Activated T-cell treated with anti-CD3 and anti-CD28 coated beads, Interleukin-2, amount 50 U/mL, for 72 hours (primary cell): Measurements from ENCODE around the gene ABTB1. TPM values are rescaled to one million over a fixed set of nuclear protein-coding genes. Genes with fewer than 3 reads are reported as not detected.

Experiments
- ATAC-seq, 2 donors: fragments of 150-1000 bp; cut with Tn5 transposase; replicated peaks in 1 of 2; 2 replicates each; pipeline ENCODE4 v1.10.0; 2021; ENCODE audit warnings: moderate library complexity in 2 of 2, mild to moderate bottlenecking in 1 of 2
- DNase-seq, 2 donors: peaks; one replicate each; pipeline ENCODE4 v3.0.0; 2021 to 2022; ENCODE audit warnings: mixed read lengths in 1 of 2
- H3K27ac Mint-ChIP-seq: one replicate; pipeline ENCODE4 v1.8.0; 2022; ENCODE audit warnings: mild to moderate bottlenecking, moderate library complexity, mixed read lengths
- H3K27me3 Mint-ChIP-seq: one replicate; pipeline ENCODE4 v1.8.0; 2022; ENCODE audit warnings: low read depth, mixed read lengths
- H3K36me3 Mint-ChIP-seq, 2 donors: one replicate each; pipeline ENCODE4 v1.8.0; 2022; ENCODE audit warnings: mixed read lengths in 2 of 2, mild to moderate bottlenecking in 1 of 2; ENCODE audit not compliant: insufficient read depth in 2 of 2
- H3K4me1 Mint-ChIP-seq: one replicate; pipeline ENCODE4 v1.8.0; 2022; ENCODE audit warnings: low read depth, mixed read lengths
- H3K4me3 Mint-ChIP-seq, 2 donors: one replicate each; pipeline ENCODE4 v1.8.0; 2022; ENCODE audit warnings: mild to moderate bottlenecking in 2 of 2, mixed read lengths in 2 of 2, moderate library complexity in 2 of 2
- H3K9me3 Mint-ChIP-seq, 2 donors: one replicate each; pipeline ENCODE4 v1.8.0; 2022; ENCODE audit warnings: mixed read lengths in 2 of 2
- total RNA-seq, 2 donors: library from RNA; stranded (reverse); gene quantifications; one replicate each; pipeline ENCODE4 v1.2.3, GENCODE V29; 2022

ABTB1 gene
- total RNA-seq, 2 donors from 2014 or later: 24.1 to 27.0 TPM

DNA sequence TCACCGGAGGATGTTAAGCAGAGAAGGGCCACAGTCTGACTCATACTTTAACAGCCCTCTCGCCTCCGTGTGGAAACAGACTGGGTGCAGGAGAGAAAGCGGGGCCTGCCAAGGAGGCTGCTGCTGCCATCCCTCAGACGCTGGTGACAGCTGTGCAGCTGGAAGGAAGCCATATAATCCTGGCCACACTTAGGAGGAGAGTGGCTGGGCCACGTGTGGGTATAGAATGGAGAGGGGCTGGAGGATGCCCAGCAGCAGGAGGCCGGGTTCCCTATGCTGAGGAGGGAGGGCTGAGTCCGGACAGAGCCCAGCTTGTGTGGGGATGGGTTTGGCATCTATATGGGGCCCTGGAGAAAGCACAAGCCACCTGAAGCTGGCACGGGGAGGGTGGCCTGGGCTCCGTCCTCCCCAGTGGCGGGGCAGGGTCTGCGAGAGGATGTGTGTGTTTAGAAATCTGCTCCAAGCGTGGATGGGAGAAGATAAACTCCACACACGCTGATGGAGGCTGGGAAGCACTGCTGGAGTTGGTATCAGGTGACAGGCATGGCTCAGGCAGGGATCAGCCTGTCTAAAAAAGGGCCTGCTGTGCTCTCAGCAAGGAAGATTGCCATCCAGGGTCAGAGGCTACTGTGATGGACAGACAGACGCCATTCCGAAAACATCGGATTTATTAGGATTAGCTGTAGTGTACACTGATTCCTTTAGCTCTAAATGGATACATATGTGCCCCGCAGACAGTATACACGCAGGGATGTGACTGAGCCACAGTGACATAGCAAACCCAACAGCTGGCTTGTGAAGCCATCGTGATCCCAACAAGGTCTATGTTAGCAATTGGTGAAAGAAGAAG is 15.9 kb downstream of the ABTB1 start:
- no peak overlapping the region for H3K27ac Mint-ChIP-seq
- no peaks in the 10 kb centered on the region for H3K27me3 Mint-ChIP-seq

DNA sequence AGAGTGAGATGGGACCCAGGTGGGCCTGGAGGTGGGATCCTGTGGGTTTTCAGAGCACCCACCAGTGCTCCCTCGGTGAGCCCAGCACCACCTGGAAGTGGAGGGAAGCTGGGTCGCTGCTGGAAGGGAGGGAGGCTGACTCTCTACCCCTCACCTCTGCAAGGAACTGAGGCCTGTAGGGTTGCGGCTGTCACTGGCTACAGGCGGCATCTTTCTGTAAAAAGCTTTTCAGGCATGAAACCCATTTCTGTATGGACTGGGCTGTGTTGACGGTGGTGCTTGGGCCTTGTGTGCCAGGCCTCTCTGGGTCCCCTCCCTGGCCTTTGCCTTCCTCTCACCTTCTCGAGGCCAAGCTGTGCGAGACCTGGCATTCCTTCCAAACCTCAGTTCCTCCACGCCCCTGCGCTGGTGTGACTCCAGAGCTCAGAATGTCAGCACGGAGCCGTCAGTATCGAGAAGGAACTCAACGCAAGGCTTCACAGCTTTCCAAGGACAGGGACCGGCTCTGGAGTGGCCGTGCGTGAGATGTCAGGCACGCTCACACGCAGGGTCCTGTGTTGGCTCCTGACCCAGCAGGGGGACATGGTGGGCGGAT is 16.6 kb downstream of the ABTB1 start:
- Mint-ChIP-seq H3K27me3 (no peaks in the 10 kb centered on the region), H3K9me3 (no peaks in the 10 kb centered on the region), H3K36me3 (no peaks in the 10 kb centered on the region), H3K27ac (no peak overlapping the region), H3K4me1 (no peaks in the 10 kb centered on the region), H3K4me3 (no peak overlapping the region)
- DNase-seq (no peak), ATAC-seq (no peak)

More for the DNA sequence above, 15.9 kb downstream of the ABTB1 start:
- Mint-ChIP-seq H3K4me1 (peaks cover 3% of the 10 kb centered on the region), H3K9me3 (no peaks in the 10 kb centered on the region), H3K4me3 (no peak overlapping the region), H3K36me3 (no peaks in the 10 kb centered on the region)
- ATAC-seq (no peak), DNase-seq (no peak)

DNA sequence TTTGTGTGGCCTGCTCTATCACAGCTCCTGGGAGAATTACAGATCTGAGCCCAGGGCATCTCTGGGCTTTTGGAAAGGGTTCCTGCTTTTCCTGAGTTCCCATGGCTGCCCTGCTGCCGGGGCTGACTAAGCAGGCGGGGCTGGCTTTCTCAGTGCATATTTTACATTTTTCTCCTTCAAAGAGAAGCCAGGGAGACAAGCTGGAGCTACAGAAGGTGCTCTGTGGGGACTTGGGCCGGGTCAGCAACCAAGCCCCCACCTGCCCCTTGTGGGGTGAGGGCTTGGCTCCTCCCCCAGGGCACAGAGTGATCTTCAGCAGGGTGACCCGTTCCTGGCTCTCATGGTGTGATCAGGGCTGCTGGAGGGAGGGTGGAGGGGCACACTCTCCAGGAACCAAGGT is 17.4 kb downstream of the ABTB1 start:
- ATAC-seq (no peak), DNase-seq (no peak)
- Mint-ChIP-seq H3K4me1 (no peaks in the 10 kb centered on the region), H3K27ac (no peak overlapping the region), H3K36me3 (no peaks in the 10 kb centered on the region), H3K27me3 (no peaks in the 10 kb centered on the region), H3K9me3 (no peaks in the 10 kb centered on the region), H3K4me3 (no peak overlapping the region)

DNA sequence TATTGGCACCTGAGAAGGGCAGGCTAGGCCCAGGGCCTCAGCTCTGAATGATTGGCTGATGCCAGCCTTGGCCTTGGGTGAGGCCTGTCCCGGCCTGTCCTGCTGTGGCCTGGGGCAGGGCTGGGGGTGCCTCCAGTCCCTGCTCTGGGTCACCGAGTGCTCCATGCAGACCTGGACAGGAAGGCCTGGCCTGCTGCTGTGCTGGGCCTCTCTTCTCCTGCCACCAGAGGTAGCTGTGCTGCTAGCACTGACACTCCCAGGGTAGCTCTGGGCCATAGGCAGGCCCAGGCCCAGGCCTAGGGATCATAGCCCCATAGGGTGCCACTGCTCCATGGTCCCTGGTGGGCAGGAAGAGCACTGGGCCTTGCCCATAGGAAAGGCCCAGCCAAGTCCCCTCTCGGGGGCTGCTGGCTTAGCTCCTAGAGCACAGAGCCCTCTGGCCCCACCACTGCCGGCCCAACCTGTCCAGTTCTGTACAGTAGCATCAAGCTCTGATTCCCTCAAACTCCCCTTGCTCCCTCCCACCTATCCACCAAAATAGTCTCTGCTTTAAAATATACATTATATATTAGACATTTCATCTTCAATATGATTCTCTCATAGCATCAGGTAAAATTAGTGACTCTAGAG is 18.2 kb downstream of the ABTB1 start:
- DNase-seq (no peak), ATAC-seq (peak; percentile 47 to 61)
- H3K9me3 Mint-ChIP-seq: no peaks in the 10 kb centered on the region
- no peak overlapping the region for H3K27ac Mint-ChIP-seq
- no peaks in the 10 kb centered on the region for H3K27me3 Mint-ChIP-seq
- H3K36me3 Mint-ChIP-seq: no peaks in the 10 kb centered on the region
- H3K4me3 Mint-ChIP-seq: no peak overlapping the region
- H3K4me1 Mint-ChIP-seq: no peaks in the 10 kb centered on the region

DNA sequence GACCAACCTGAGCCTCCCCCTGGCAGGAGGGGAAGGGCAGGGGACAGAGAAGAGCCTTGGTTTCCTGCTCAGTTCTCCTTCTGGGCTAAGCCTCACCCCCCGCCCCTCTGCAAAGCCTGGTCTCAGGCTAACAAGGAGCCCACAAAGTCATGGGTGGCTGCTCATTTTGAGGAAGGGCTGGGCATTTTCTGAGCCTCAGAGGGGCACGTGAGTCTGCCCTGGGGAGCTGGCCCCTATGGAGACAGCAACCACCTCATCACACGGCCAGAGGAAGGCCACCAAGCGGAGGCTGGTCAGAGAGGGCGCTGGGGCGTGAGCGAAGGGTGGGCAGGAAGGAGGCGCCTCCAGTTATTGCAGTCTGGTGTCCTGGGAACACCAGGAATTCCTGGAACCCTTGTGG is 18.7 kb downstream of the ABTB1 start:
- Mint-ChIP-seq H3K4me3 (no peak overlapping the region), H3K27me3 (no peaks in the 10 kb centered on the region), H3K27ac (no peak overlapping the region), H3K36me3 (no peaks in the 10 kb centered on the region), H3K4me1 (no peaks in the 10 kb centered on the region), H3K9me3 (no peaks in the 10 kb centered on the region)
- no peak for ATAC-seq
- no peak for DNase-seq

DNA sequence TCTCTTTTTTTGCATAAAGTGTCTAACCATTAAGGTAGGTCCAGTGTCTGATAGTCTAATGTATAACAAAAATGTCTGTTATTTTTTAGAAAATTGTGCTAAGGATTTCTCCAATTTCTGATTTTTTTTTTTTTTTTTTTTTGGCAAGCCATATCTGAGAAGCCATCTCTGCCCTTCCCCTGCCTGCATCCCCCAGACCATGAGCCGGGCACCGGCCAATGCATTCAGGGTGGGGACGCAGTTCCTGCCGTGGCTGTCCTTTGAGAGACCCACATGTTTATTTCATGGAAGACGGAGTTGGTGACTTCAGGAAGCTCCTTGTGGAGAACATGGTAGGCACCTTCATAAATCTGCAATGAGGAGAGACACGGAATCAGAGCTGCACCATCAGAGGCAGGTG is 19.2 kb downstream of the ABTB1 start:
- Mint-ChIP-seq H3K27ac (no peak overlapping the region), H3K4me1 (no peaks in the 10 kb centered on the region), H3K9me3 (no peaks in the 10 kb centered on the region), H3K4me3 (no peak overlapping the region), H3K27me3 (no peaks in the 10 kb centered on the region), H3K36me3 (no peaks in the 10 kb centered on the region)
- DNase-seq (no peak), ATAC-seq (no peak)

DNA sequence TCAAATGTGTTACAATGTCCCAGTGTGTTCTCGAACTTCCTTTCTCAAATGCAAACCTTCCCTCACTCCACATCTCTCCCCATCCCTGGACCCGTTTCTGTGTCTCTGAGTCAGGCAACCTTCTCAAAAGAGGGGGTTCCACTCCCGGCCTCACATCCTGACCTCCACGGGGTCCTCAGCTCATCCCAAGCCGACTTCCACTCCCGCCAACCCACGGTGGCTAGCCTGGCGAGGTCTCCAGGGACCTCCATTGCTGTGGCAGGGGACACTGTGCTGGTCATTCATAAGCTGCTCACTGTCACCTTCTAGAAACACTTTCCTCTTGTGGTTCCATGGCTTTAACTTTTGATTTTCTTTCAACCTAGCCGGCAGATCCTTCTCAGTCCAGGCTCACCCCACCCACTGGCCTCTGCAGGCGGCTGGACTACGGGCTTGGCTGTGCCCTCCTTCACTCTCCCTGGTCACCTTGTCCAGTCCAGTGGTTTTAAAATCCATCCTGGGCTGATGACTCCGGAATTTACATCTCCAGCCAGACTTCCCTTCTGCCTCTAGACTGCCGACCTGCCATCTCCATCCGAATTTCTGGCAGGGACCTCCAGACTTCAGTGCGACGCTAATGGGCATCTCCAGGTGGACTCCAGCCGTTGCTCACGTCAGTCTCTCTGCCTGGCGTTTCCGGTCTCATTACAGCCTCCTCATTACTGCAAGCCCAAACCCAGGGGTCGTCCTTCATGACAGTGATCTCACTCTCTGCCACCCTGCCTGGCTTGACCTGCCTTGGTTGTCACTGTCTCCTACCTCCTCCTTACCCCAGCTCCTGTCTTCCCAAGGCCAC is 20.0 kb downstream of the ABTB1 start:
- Mint-ChIP-seq H3K36me3 (no peaks in the 10 kb centered on the region), H3K27ac (no peak overlapping the region), H3K9me3 (no peaks in the 10 kb centered on the region), H3K27me3 (no peaks in the 10 kb centered on the region), H3K4me3 (no peak overlapping the region), H3K4me1 (peaks cover 4% of the 10 kb centered on the region)
- DNase-seq: no peak
- no peak for ATAC-seq

DNA sequence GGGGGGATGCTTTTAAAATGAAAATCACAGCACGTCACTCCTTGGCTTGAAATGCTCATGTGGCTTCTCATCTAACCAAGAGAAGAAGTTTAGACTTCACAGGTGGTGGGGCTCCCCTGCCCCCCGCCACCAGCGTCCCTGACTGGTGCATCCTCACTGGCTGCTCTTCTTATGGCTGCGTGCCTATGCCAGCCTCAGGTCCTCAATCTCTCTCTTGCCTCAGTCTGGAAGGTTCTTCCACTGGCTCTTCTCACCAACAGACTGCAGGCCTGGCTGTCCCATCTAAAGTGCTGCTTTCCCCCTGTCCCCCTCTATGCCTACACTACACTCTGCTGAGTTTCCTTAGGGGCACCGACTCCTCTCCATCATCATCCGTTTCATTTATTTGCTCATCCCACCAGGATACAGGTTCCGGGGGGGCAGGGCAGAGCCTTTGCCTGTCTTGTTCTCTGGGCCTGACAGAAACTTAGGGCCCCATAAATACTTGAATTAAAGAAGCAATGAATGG is 20.6 kb downstream of the ABTB1 start:
- Mint-ChIP-seq H3K27ac (no peak overlapping the region), H3K4me3 (no peak overlapping the region), H3K36me3 (no peaks in the 10 kb centered on the region), H3K9me3 (no peaks in the 10 kb centered on the region), H3K27me3 (no peaks in the 10 kb centered on the region), H3K4me1 (peaks cover 4% of the 10 kb centered on the region)
- DNase-seq (no peak), ATAC-seq (no peak)

DNA sequence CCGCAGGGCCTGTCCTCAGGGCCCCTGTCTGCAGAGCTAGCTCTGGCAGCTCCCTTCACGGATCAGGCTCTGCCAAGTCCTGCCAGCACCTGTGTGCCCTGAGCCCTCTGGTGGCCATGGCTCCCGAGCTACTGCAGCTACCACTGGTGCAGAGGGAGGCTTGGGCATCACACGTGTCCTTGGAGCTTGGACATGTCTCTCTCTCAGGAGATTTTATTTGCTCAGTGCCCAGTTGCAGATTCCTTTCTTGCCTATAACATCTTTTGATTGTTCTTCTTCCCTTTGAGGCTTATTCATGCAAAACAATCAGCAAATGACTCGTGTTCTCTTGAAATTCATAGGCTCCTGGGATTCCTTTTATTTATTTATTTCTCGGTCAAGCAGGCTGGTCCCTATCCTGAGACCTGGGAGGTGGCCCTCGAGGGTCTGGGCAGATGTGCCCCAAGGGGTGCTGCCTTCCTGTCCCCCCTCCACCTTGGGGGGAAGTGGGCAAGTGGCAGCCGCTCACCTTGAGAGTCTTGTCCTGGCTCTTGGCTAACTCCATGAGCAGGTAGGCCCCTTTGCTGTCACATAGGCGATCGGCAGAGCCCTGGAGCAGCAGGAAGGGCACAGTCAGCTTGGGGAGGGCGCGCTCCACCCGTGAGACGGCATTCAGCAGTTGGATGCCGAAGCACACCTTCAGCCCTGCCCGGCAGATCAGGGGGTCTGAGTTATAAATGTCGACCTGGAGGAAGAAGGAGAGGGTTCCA is 21.9 kb downstream of the ABTB1 start:
- peaks cover 4% of the 10 kb centered on the region for H3K4me1 Mint-ChIP-seq
- no peak overlapping the region for H3K27ac Mint-ChIP-seq
- DNase-seq: peak; percentile 37 to 47
- H3K4me3 Mint-ChIP-seq: no peak overlapping the region
- no peaks in the 10 kb centered on the region for H3K36me3 Mint-ChIP-seq
- ATAC-seq: peak; percentile 62 to 63
- H3K27me3 Mint-ChIP-seq: no peaks in the 10 kb centered on the region
- H3K9me3 Mint-ChIP-seq: no peaks in the 10 kb centered on the region

DNA sequence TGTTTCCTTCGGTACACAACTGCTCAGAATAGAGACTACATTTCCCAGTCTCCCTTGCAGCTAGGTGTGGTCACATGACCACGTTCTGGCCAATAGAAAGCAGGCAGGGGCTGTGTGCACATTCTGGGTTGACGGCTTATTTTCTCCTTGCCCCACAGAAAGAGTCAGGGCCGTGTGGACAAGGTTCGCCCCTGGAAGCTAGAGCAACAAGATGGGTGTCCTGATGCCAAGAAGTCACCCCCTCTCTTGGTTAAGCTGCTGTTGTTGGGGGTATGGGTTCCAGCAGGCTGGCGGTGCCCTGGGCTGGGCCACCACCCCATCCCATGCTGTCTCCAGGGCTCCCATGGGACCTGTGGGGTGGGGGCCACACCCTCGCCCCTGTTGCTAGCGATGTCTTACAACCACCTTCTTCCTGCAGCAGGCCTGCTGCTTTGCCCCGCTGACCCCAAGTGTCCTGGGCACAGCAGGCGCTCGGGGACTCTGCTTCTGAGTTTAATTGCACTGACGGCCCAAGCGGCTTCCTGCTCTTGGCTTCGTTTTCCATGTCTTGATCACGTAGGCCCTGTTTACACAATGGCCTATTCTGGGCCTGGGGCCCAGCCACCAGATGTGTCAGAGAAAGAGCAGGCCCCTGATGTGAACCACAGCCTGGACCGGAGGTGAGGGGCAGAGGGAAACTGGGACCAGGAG is 24.9 kb downstream of the ABTB1 start:
- Mint-ChIP-seq H3K27ac (no peak overlapping the region), H3K4me1 (peaks cover 4% of the 10 kb centered on the region), H3K4me3 (no peak overlapping the region), H3K9me3 (no peaks in the 10 kb centered on the region), H3K27me3 (no peaks in the 10 kb centered on the region), H3K36me3 (no peaks in the 10 kb centered on the region)
- DNase-seq (peak; percentile 52 to 69), ATAC-seq (peak; percentile 87 to 89)

DNA sequence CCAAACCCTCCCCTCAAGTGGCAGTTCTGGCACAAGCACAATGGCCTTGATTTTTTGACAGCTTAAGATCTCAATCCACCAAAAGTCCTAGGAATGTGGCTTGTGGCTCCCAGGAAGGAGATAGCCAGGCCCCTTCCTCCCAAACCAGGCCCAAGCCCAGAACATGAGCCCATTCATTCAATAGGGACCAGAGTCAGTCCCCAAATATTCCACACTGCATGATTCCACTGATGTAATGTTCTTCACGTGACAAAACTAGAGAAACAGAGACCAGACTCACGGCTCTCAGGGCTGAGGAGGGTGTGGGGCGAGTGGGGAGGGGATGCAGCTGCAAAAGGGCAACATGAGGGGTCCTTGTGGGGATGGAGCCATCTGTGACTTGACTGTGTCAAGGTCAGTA is 25.5 kb downstream of the ABTB1 start:
- Mint-ChIP-seq H3K4me1 (peaks cover 4% of the 10 kb centered on the region), H3K27me3 (no peaks in the 10 kb centered on the region), H3K9me3 (no peaks in the 10 kb centered on the region), H3K36me3 (no peaks in the 10 kb centered on the region), H3K27ac (no peak overlapping the region), H3K4me3 (no peak overlapping the region)
- DNase-seq (no peak), ATAC-seq (no peak)
